GM18520 (cell line): ENCODE measurements around the gene MASTL.
"Not testable (repeated sequence)": the region's sequence is repeated elsewhere in the genome, so short reads cannot be mapped to it uniquely, and the experiment has no call there.

ENCODE experiments used
- ATAC-seq: cut with Tn5 transposase; IDR thresholded peaks from one replicate; pipeline ENCODE4 v1.9.1; 2021; ENCODE audit not compliant: unreplicated experiment

MASTL gene

DNA sequence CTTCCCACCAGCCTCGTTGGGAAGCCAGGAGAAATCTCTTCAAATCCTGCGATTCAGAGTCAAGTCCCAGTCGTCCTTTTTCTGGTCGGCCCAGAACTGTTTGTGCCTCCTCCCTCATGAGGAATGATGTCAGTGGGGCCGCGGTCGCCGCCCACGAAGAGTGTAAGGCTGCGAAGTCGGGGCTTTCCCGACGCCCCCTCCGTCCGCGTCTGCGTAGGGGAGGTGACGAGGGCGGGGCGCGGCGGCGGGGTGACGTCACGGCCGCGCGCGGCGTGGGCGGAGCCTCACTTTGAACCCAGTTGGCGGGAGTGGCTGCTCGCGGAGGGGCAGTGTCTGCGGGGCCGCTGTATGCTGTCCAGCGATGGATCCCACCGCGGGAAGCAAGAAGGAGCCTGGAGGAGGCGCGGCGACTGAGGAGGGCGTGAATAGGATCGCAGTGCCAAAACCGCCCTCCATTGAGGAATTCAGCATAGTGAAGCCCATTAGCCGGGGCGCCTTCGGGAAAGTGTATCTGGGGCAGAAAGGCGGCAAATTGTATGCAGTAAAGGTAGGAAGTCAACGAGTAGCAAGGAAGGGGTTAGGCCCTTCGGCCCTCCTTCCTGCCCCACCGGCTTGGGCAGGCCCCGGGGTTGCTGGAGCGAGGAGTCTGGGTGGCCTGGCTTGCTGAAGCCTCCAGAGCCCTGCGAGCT lies at the start of gene MASTL:
MASTL (plus strand) TSS at position 287 of the 689 bp plus-strand sequence; CDS start at position 362, 75 bp downstream.
- ATAC-seq = peak; percentile 80

DNA sequence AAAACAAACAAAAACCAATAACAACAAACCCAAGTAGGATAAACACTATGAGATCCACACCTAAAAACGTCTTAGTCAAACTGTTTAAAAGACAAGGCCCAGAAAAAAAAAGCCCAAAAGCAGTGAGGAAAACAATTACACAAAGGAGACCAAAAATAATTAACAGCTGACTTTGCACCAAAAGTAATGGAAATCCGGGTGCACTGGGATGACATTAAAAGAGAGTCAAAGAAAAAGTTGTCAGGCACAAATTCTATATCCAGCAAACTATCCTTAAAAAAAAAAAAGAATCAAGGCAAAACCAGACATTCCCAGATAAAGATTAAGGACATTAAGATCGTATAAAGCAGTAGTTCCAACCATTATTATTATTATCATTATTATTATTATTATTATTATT lies 47.0 kb upstream of the MASTL start:
- ATAC-seq = no peak

DNA sequence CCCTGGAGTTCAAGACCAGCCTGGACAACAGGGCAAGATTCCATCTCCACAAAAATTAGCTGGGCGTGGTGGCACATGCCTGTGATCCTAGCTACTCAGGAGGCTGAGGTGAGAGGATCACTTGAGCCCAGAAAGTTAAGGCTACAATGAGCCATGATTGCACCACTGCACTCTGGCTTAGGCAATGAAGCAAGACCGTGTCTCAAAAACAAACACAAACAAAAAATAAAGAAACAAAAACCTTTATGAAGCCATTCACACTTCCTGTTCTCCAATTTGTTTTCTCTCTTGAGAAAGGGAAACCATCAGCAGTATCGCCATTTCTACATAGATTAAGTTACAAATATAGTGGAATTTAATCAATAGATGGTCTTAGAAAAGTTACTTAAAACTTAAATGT lies 20.8 kb upstream of the MASTL start:
- no peak for ATAC-seq

DNA sequence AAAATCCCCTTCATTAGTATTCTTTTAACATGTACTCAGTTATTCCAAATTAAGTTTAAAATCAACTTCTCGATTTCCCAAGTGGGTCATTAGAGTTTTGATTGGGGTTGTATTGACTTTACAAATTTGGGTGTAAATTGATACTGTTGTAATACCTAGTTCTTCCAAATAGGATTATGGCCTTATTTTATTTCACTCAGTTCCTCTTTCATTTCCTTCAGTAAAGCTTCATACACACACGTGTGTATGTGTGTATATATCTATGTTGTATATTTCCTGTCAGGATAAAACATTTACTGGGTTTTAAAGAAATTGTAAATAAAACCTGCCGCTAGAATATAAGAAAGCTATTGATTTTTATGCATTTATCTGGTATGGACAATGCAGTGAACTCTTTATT lies 16.9 kb upstream of the MASTL start:
- ATAC-seq = no peak

DNA sequence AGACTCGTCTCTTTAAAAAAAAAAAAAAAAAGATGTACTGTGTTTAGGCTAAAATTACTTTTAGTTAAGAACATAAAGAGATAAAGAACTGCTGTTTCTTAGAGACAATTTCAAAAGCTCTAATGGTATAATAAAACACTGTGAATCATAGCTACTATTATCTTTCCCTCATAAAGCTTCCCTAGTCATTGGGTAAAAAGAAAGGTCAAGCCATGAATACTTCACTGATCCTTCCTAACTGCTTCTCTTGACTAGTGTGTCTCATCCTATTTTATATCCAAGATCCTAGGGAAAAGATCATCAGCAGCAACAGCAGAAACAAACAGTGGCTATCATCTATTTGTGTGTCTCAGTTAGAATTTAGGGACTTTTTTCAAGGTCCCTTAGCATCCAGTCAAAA lies 11.5 kb upstream of the MASTL start:
- ATAC-seq = no peak

DNA sequence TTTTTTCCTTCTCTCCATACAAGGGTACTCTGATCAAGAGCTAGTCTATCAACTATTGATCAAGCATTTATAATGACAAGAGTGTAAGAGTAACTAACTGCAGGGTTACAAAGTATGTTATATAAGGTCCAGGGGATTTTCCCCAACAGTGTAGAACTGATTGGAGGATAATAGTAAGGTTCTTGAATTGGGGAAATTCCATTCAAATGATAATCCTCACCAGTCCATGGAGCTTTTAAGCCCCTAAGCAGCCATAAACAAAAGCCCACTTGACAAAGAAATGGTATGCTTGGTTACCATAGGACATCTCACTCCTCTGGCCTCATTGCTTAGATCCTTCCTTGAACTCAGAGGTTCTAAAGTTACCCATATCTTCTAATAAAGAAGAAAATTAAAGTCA lies 9.2 kb upstream of the MASTL start:
- ATAC-seq = no peak

DNA sequence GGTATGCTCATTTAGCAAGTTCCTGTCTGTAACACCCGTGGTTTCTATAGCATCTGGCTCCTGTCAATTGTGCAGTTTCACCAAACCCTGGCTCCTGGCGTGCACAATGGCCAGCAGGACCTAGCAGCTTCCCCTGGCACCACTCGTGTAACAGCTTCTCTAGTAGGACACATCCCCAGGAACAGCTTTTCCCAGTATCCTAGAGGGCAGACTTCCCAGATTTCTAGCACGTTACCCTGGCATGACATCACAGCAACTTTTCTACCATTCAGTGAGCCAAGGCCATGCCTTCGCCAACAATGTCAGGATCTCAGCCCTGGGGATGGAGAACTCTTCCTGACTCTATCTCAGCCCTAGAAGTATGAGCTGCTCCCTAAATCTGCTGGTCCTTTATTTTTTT lies 7.5 kb upstream of the MASTL start:
- ATAC-seq = no peak

DNA sequence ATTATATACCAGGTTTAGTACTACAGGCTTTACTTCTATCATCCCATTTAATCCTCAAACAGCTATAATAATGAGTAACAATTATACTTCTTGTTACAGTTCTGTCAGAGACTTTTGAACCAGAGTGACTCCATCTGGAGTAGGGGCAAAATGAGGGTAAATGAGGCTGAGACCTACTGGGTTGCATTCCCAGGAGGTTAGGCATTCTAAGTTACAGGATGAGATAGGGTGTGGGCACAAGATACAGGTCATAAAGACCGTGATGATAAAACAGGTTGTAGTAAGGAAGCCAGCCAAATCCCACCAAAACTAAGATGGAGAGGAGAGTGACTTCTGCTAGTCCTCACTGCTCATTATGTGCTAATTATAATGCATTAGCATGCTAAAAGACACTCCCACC lies 4.9 kb upstream of the MASTL start:
- no peak for ATAC-seq

DNA sequence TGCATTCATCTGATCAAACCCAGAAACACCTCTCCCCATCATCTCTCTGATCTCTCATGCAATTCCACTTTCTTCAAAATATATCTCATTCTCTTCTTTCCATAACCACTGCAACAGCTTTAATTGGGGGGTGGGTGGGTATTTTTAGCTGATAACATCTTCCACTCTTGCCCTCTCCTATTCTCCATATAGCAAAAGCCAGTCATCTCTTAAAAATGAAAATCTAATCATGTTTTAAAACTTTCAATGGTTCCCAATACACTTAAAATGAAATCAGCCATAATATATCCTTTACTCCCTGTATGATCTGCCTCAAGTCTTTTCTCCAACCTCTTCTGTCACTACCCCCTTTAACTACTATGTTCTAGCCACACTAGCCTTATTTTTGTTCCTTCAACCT lies 2.5 kb upstream of the MASTL start:
- no peak for ATAC-seq

DNA sequence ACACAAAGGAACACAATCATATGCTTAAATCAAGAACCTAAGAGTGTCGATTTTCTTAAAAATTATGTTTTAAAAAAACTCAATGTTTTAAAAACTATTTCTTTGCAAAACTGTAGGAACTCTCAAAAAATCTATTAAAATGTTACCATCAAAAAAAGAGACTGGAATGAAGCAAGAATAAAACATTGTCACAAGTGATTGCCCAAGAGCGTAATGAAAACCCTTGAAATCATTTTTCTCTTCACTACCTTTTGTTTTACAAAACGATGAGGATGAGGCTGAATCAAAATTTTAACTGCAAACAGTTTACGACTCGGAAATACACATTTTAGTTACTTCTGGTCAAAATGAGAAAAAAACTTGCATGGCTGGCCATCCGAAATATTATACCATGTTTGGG lies 1.8 kb upstream of the MASTL start:
- no peak for ATAC-seq

DNA sequence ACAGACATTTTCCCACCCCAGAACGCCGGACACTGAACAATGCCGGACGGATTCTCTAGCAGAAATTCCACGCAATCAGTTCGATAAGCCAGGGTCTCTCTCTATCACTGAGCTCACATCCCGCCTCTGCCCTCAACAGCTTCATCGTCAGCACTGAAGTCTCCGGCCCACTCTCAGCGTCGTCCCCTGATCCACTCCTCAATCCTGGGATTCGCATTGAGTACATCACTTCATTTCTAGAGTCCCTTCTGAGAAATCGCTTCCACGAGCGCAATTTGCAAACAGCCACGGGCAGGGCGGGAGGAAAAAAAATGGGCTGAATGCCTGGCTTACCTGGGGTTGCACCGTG lies 1.3 kb upstream of the MASTL start:
- ATAC-seq = no peak

DNA sequence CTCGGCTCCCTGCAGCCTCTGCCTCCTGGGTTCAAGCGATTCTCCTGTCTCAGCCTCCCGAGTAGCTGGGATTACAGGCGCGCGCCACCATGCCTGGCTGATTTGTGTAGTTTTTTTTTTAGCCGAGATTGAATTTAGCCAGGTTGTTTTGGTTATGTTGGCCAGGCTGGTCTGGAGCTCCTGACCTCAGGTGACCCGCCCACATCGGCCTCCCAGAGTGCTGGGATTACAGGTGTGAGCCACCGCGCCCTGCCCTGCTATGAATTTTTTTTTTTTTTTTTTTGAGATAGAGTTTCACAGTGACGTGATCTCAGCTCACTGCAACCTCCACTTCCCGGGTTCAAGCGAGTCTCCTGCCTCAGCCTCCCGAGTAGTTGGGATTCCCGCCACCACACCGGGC lies 1.4 kb downstream of the MASTL start:
- ATAC-seq = not testable (repeated sequence)

DNA sequence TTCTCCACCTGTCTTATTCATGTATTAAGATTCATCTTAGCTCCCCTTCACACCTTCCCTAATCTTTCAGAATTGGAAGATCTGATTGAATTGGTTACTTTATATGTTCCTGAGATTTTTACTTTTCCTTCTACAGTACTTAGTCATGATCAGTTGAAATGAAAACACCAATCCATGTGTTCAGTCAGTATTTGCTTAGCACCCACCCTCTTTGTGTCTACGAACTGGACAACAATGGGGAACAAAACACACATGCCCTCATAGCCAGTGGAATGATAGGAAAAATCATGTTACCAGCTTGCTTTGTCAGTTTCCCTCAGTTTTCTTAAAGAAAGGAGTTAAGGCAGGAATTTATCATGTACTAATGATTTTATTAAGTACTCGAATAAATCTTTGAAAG lies 2.0 kb downstream of the MASTL start:
- ATAC-seq = no peak

DNA sequence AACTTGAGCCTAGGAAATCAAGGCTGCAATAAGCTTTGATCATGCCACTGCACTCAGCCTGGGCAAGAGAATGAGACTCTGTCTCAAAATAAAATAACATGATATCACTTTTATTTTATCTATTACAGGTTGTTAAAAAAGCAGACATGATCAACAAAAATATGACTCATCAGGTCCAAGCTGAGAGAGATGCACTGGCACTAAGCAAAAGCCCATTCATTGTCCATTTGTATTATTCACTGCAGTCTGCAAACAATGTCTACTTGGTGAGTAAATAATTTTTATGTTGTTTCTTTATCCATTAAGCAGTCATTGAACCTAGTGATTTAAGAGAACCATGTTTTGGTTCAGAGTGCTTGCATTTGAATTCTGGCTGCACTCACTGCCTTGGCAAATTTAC lies 3.3 kb downstream of the MASTL start:
- no peak for ATAC-seq

DNA sequence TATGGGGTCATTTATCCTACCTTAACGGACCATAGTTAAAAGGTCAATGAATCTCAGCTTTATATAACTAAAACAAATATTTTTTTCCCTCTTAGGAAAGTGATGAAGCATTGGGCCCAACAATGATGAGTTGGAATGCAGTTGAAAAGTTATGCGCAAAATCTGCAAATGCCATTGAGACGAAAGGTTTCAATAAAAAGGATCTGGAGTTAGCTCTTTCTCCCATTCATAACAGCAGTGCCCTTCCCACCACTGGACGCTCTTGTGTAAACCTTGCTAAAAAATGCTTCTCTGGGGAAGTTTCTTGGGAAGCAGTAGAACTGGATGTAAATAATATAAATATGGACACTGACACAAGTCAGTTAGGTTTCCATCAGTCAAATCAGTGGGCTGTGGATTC lies 14.7 kb downstream of the MASTL start:
- ATAC-seq = no peak

DNA sequence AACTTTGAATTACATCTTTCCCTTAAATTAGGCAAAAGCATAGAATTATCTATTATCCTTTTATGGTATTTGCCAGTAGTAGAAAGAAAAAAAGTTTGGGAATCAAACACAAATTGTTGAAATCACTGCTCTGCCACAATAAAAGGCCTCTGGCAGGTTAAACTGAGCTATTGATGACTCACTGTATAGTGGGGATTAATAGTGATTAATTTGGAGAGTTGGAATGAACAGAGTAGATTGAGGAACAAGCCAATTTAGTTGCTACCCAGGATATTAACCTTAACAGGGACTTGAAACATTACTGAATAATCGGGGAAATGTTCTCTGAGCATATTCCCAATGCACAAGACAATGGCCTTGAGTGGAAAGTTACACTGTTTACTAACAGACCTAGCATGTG lies 33.1 kb downstream of the MASTL start:
- no peak for ATAC-seq

DNA sequence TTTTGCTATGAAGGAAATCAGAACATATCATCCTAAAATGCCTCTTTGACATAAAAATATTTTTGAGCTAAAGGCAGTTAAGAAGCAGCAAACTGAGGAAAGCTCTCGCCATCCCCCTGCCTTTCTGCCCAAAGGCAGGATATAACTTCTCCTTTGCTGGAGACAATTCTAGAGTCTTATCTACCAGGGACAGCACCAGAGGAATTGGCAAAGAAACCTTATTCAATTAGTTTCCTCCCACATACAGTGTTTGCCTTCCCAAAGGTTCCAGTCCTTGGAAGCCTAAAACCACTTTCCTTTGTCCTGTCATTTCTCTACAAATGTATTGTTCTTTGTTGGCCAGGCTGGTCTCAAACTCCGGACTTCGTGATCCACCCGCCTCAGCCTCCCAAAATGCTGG lies 33.7 kb downstream of the MASTL start:
- ATAC-seq = no peak

DNA sequence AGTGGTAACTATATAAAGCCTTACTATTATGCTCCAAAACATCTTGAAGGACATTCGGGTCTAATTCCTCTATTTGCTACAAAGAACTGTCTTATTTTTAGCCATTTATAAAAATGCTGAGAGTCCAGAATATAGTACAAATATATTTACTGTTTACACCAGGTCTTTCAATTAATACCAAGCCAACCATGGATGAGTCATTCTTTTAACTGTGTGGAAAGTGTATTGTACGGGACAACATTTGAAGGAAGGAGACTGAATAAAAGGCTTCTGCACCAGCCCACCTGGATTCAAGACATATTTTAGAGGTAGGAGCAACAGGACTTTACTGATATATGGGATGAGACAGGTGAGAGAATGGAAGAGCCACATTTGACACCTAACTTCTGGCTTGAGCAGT lies 35.4 kb downstream of the MASTL start:
- no peak for ATAC-seq

DNA sequence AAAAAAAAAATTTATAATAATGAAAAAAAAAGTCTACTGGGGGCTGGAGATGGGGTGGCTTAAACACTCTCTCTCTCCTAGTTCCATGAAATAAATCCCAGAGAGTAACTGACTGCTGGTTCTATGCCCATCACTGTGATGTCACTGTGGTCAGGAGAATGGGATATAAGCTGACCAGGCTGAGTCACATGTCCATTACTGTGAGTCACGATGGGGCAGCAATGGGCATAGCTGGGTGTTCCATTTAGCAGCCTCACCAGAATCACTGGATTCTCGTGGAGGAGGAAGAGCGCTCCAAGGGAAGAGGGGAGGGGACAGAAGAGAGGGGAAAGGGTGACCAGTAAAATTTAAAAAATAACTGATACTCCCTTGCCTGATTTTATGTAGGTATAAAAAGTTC lies 37.1 kb downstream of the MASTL start:
- ATAC-seq = no peak

DNA sequence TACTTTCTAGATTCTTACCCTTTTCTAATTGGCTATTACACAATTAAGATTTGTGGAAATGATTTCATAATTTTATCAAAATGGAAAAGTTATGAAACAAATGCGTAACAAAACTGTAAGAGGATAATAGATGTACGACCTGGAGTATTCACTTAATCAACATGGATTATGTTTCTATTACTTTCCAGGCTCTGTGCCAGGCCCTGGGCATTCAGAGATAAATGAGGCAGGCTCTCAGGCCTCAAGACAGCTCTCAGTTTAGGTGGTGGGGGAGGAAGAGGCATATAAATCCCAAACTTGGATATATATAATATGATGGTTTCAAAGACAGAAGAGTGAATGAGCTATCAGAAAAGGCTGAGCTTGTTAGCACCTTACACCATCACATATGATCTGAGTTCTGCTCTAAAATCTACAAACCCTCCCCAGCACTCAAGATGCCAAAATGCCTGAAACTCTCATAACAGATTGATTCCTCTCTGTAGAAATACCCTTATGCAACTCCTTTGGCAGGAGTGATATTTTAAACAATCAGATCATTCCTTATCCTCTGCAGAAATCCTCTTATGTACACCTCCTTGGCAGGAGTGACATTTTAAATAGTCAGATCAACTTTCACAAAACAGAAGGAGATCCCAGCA lies 42.9 kb downstream of the MASTL start:
- no peak for ATAC-seq

DNA sequence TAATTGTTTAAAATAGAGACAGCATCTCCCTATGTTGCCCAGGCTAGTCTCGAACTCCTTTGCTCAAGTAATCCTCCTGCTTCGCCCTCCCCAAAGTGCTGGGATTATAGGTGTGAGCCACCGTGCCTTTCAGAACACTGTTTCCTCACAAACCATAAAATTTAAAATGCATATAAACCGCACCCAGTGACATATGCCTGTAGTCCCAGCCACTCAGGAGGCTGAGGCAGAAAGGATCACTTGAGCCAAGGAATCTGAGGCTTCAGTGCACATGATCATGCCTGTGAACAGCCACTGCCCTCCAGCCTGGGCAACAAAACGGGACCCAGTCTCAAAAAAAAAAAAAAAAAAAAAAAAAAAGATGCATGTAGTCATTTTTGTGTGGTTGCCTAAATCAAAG lies 48.7 kb downstream of the MASTL start:
- ATAC-seq = no peak

DNA sequence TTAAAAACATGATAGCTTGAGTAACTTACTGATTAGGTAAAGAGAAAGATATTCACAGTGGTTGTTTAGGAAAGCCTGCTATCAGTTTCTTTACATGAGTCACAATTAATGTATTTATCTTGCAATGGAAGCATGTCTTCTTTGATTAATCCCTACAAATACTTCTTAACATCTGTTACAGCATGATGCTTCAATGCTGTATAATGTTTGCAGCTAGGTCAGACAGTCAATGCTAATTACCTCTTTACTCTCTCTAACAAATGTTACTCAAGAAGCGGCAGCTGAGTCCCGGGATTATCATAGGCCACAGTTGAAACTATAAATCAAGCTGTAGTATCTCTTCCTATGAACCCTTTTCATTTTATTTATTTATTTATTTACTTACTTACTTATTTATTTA lies 52.2 kb downstream of the MASTL start:
- ATAC-seq = no peak

DNA sequence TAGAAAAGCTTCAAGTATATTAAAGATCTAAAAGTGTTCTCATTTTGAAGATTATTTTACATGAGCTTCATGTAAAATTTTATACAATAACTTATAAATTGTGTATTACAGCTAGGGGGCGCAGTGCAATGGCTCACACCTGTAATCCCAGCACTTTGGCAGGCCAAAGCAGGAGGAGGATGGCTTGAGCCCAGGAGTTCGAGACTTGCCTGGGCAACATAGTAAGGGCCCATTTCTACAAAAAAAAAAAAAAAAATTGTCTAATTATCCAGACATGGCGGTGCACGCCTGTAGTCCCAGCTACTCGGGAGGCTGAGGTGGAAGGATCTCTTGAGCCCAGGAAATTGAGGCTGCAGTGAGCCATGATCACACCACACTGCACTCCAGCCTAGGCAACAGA lies 68.8 kb downstream of the MASTL start:
- ATAC-seq = no peak
